Skeletal muscle tissue (tissue), 4 donors: ENCODE measurements around the gene XPO6. TPM values are rescaled to one million over a fixed set of nuclear protein-coding genes. Genes with fewer than 3 reads are reported as not detected.

ENCODE experiments used
- H3K27ac ChIP-seq: one replicate; pipeline ENCODE4 v1.7.0; 2013; ENCODE audit warnings: mild to moderate bottlenecking, low read depth, low read length, inconsistent platforms
- H3K27me3 ChIP-seq, 3 donors: one replicate each; pipeline ENCODE4 v1.7.0; 2013; ENCODE audit warnings: low read length in 3 of 3; ENCODE audit not compliant: control insufficient read depth in 3 of 3, insufficient read depth in 3 of 3
- H3K36me3 ChIP-seq, 3 donors: one replicate each; pipeline ENCODE4 v1.7.0; 2013; ENCODE audit warnings: low read length in 3 of 3; ENCODE audit not compliant: control insufficient read depth in 3 of 3, insufficient read depth in 3 of 3
- H3K4me1 ChIP-seq, 3 donors: one replicate each; pipeline ENCODE4 v1.7.0; 2013; ENCODE audit warnings: low read length in 3 of 3, mild to moderate bottlenecking in 3 of 3; ENCODE audit not compliant: control insufficient read depth in 3 of 3, insufficient read depth in 3 of 3
- H3K4me3 ChIP-seq, 3 donors: one replicate each; pipeline ENCODE4 v1.7.0; 2013; ENCODE audit warnings: low read length in 3 of 3
- H3K9ac ChIP-seq, 3 donors: one replicate each; pipeline ENCODE4 v1.7.0; 2013; ENCODE audit warnings: low read length in 3 of 3, mild to moderate bottlenecking in 3 of 3, moderate library complexity in 2 of 3, low read depth in 1 of 3
- H3K9me3 ChIP-seq, 3 donors: one replicate each; pipeline ENCODE4 v1.7.0; 2013; ENCODE audit warnings: low read length in 3 of 3; ENCODE audit not compliant: control insufficient read depth in 3 of 3
- total RNA-seq: library from RNA; depleted of rRNA; stranded (reverse); fragments of >200 nt; gene quantifications from one replicate; pipeline ENCODE4 v1.2.3, GENCODE V29; 2014
- donor health status: Osteomylitis.

The XPO6 gene
- total RNA-seq, 1 donor from 2014 or later = 33.9 TPM

DNA sequence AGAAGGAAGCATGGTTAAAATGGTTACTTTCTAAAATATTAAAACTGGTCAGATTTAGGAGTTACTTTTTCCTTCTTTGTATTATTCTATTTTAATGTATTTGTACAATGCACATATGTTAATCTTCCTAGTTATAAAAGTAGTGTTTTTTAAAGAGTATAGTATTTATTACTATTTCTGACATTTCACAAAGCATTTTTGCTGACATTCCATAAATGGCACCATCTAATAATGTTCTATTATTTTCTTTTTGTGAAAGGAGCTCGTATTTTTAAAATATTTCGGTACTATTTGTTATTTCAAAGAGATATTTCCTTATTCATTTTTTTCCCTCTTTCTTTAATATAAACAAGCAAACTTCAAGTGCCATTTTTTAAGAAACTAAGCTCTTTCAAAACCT is 100.8 kb downstream of the XPO6 start:
- Histone ChIP-seq H3K9ac (no peak overlapping the region), H3K36me3 (peaks cover 53 to 74% (median 69%) of the 10 kb centered on the region in 3 donors), H3K9me3 (no peaks in the 10 kb centered on the region), H3K27me3 (no peaks in the 10 kb centered on the region), H3K4me1 (peaks cover 0 to 4% (median 0%) of the 10 kb centered on the region in 3 donors), H3K27ac (no peak overlapping the region), H3K4me3 (no peak overlapping the region)

GRCh38 chr16:28110479-28110878 is 101.3 kb downstream of the XPO6 start:
- Histone ChIP-seq H3K4me1 (peaks cover 0 to 4% (median 0%) of the 10 kb centered on the region in 3 donors), H3K4me3 (no peak overlapping the region), H3K9ac (no peak overlapping the region), H3K27ac (no peak overlapping the region), H3K27me3 (no peaks in the 10 kb centered on the region), H3K9me3 (no peaks in the 10 kb centered on the region), H3K36me3 (peaks cover 55 to 74% (median 69%) of the 10 kb centered on the region in 3 donors)

DNA sequence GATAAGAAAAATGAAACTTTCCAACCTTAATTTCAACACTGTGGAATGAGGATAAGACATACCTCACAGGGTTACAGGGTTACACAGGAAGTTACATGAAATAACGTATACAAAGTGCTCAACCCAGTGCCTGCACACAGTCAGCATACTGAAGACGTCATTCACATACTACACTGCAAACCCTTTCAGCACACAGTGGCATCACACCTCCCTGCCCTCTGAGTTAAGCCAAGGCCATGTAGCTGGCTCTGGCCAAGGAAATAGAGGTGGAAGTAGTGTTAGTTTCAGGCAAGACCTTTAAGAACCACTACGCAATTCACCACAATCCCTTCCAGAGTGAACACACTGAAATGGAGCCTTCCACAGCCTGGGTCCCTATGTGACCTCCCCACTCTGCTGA is 101.7 kb downstream of the XPO6 start:
- Histone ChIP-seq H3K4me1 (peaks cover 0 to 4% (median 0%) of the 10 kb centered on the region in 3 donors), H3K4me3 (no peak overlapping the region), H3K36me3 (peaks cover 58 to 74% (median 71%) of the 10 kb centered on the region in 3 donors), H3K27ac (no peak overlapping the region), H3K27me3 (no peaks in the 10 kb centered on the region), H3K9me3 (no peaks in the 10 kb centered on the region), H3K9ac (no peak overlapping the region)

GRCh38 chr16:28108590-28109247 is 103.0 kb downstream of the XPO6 start:
- peaks cover 66 to 87% (median 74%) of the 10 kb centered on the region in 3 donors for H3K36me3 ChIP-seq
- no peaks in the 10 kb centered on the region for H3K9me3 ChIP-seq
- no peaks in the 10 kb centered on the region for H3K27me3 ChIP-seq
- H3K4me1 ChIP-seq = peaks cover 0 to 4% (median 0%) of the 10 kb centered on the region in 3 donors
- no peak overlapping the region for H3K9ac ChIP-seq
- no peak overlapping the region for H3K4me3 ChIP-seq
- no peak overlapping the region for H3K27ac ChIP-seq

DNA sequence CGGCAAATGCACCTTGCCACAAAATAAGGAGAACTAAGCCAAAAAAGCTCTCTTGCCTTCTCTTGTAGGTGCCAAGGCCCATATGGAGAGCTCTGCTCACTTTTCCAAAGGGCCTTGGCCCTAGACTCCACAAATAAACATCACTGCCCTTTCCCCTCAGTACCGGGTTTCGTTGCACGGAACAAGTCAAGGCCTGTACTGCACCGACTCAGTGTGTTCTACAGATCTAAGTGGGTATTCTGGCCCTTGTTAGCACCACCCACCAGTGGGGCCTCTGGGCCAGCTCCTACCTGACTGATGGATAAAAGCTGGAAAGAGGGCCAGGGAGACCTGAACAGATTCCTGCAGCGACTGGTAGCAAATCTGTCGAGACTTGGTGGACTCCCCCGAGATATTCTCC is 104.5 kb downstream of the XPO6 start:
- no peak overlapping the region for H3K4me3 ChIP-seq
- no peaks in the 10 kb centered on the region for H3K27me3 ChIP-seq
- H3K9me3 ChIP-seq = no peaks in the 10 kb centered on the region
- H3K36me3 ChIP-seq = peaks cover 67 to 89% (median 76%) of the 10 kb centered on the region in 3 donors
- H3K4me1 ChIP-seq = peaks cover 0 to 4% (median 0%) of the 10 kb centered on the region in 3 donors
- H3K27ac ChIP-seq = no peak overlapping the region
- H3K9ac ChIP-seq = no peak overlapping the region

DNA sequence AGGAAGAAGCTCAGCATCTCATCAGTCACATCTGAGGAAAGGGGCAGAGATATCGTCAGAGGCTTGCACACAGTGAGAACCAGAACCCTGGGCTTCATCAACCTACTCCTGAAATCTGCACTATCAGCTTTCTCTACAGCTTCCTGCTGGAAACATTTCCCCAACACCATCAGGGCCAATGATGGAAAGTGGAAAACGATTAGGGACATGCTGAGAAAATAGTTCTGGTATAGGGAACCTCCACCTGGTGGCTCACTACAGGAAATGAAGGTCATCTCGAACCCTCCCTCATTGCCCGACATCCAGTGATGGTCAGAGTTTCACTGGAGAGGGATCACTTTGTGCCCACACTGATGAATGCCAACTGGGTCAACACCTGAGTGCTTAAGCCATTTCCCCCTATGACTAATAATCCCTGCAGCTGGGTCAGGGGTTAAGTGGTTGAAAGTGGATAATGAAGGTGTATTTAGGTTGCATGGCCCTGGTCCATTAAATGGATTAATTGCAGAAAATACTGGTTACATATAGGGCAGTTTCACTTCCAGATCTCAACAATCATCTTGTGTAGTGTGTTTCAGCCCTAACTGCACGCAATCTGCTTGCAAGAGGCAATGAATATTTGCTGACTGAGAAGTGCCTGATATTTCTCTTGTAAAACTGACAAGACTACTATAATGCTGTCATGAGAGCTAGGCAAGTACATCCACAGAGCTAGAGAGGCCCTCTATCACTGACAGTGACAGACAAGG is 105.1 kb downstream of the XPO6 start:
- Histone ChIP-seq H3K27ac (no peak overlapping the region), H3K9me3 (no peaks in the 10 kb centered on the region), H3K27me3 (no peaks in the 10 kb centered on the region), H3K4me1 (peaks cover 0 to 4% (median 0%) of the 10 kb centered on the region in 3 donors), H3K9ac (no peak overlapping the region), H3K4me3 (no peak overlapping the region), H3K36me3 (peaks cover 64 to 89% (median 76%) of the 10 kb centered on the region in 3 donors)

DNA sequence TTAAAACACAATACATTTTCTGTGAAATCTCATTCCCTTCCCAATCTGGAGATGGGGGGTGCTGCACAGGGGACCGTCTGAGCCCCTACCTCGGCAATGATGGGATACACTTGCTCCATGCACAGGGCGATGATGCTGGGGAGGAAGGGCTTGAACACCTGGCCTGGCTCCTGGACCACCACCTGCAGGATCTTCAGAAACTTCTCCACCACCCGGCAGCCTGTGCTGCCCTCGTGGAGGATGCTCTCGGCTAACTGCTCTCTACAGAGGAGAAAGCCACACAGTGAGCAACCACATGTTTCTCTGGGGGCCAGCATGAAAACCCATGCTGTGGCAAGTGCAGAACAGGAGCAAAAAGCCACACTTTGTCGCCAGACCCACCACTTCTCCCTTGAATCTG is 105.8 kb downstream of the XPO6 start:
- Histone ChIP-seq H3K4me1 (peaks cover 0 to 4% (median 0%) of the 10 kb centered on the region in 3 donors), H3K27ac (no peak overlapping the region), H3K9ac (no peak overlapping the region), H3K36me3 (peaks cover 68 to 92% (median 79%) of the 10 kb centered on the region in 3 donors), H3K27me3 (no peaks in the 10 kb centered on the region), H3K4me3 (no peak overlapping the region), H3K9me3 (no peaks in the 10 kb centered on the region)

DNA sequence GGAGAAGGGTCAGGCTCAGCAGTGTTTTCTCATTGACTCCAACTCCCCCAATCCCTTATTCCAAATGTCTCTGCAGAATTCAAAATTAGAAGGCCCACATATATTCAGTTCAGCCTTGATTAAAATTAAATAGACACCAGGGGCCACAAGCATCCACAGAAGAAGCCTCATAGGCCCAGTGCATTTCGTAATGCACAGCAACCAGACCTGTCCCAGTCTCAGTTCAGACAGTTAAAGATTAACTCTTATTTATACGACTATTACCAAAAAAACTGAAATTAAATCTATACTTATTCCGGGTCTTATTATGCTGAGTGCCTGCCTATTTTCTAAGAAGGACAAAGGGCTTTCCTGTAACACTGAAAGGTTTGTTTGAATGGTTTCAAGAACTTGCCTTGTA is 106.5 kb downstream of the XPO6 start:
- H3K27ac ChIP-seq = no peak overlapping the region
- H3K9ac ChIP-seq = no peak overlapping the region

GRCh38 chr16:28104404-28104803 is 107.4 kb downstream of the XPO6 start:
- Histone ChIP-seq H3K9me3 (no peaks in the 10 kb centered on the region), H3K27me3 (no peaks in the 10 kb centered on the region), H3K36me3 (peaks cover 76 to 94% (median 86%) of the 10 kb centered on the region in 3 donors), H3K27ac (no peak overlapping the region), H3K4me1 (no peaks in the 10 kb centered on the region), H3K4me3 (no peak overlapping the region), H3K9ac (no peak overlapping the region)

More for the DNA sequence above, 106.5 kb downstream of the XPO6 start:
- H3K27me3 ChIP-seq = no peaks in the 10 kb centered on the region
- peaks cover 74 to 92% (median 82%) of the 10 kb centered on the region in 3 donors for H3K36me3 ChIP-seq
- H3K4me3 ChIP-seq = no peak overlapping the region
- peaks cover 0 to 4% (median 0%) of the 10 kb centered on the region in 3 donors for H3K4me1 ChIP-seq
- H3K9me3 ChIP-seq = no peaks in the 10 kb centered on the region
